ENCODE results near the gene PLSCR4.
A peak's percentile ranks its signal among the peaks of the same experiment; 100 is the strongest.
"Not testable (repeated sequence)": the region's sequence is repeated elsewhere in the genome, so short reads cannot be mapped to it uniquely, and the experiment has no call there.

Gene PLSCR4

GRCh38 chr3:146250449-146251382 is at the start of gene PLSCR4 (continued):
- TF ChIP-seq, protein P1, sequence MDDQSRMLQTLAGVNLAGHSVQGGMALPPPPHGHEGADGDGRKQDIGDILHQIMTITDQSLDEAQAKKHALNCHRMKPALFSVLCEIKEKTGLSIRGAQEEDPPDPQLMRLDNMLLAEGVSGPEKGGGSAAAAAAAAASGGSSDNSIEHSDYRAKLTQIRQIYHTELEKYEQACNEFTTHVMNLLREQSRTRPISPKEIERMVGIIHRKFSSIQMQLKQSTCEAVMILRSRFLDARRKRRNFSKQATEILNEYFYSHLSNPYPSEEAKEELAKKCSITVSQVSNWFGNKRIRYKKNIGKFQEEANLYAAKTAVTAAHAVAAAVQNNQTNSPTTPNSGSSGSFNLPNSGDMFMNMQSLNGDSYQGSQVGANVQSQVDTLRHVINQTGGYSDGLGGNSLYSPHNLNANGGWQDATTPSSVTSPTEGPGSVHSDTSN (CRISPR knock-in tag; IDR thresholded peaks at IDR 0.05), result 0 out of 2 replicates have a peak, but pooled peaks have one; percentile 51
- TF ChIP-seq, protein P2, sequence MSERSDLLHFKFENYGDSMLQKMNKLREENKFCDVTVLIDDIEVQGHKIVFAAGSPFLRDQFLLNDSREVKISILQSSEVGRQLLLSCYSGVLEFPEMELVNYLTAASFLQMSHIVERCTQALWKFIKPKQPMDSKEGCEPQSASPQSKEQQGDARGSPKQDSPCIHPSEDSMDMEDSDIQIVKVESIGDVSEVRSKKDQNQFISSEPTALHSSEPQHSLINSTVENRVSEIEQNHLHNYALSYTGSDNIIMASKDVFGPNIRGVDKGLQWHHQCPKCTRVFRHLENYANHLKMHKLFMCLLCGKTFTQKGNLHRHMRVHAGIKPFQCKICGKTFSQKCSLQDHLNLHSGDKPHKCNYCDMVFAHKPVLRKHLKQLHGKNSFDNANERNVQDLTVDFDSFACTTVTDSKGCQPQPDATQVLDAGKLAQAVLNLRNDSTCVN (tag by site-specific recombination; optimal IDR thresholded peaks at IDR 0.05), result peak; percentile 81
- TF ChIP-seq ZNF335 (tag by site-specific recombination; conservative IDR thresholded peaks at IDR 0.05), result peak; percentile 84
- TF ChIP-seq ZNF561 (tag by site-specific recombination; IDR thresholded peaks at IDR 0.05; ENCODE audit: borderline replicate concordance), result peak; percentile 55; the same call in 1 of the 2 replicates

GRCh38 chr3:146293401-146293800 is 42.5 kb upstream of the PLSCR4 start:
- H3K4me1 ChIP-seq (ENCODE audit: control insufficient read depth, insufficient read depth, low read length); POLR2A ChIA-PET; CTCF ChIA-PET; H3K4me3 ChIP-seq (ENCODE audit: low read depth, low read length); H3K36me3 ChIP-seq (ENCODE audit: control insufficient read depth in 2 of 2, insufficient read depth in 1 of 2, low read length in 2 of 2); H3K27ac ChIP-seq (ENCODE audit: extremely low read depth, low read depth, low read length); H3K9me3 ChIP-seq (ENCODE audit: control insufficient read depth, insufficient read depth, low read depth, low read length): not testable (repeated sequence)

GRCh38 chr3:146283781-146284445 is 33.0 kb upstream of the PLSCR4 start:
- Histone ChIP-seq H3K4me1 (ENCODE audit: control insufficient read depth, insufficient read depth, low read length) (no peaks in the 10 kb centered on the region), H3K36me3 (ENCODE audit: control insufficient read depth in 2 of 2, insufficient read depth in 1 of 2, low read length in 2 of 2) (no peaks in the 10 kb centered on the region), H3K4me3 (ENCODE audit: low read depth, low read length) (no peak overlapping the region), H3K9me3 (ENCODE audit: control insufficient read depth, insufficient read depth, low read depth, low read length) (no peaks in the 10 kb centered on the region), H3K27ac (ENCODE audit: extremely low read depth, low read depth, low read length) (no peak overlapping the region)
- CTCF ChIA-PET, result interaction anchor here (0.6 kb wide), 1 partner anchor 203 kb away, joined by 4 read pairs; no protein-coding TSS in a partner anchor
- POLR2A ChIA-PET, result no interaction called here
- TF ChIP-seq ZNF114 (tag by site-specific recombination; IDR thresholded peaks at IDR 0.05), result no peak
- no peak for TF ChIP-seq ZNF701 (tag by site-specific recombination; IDR thresholded peaks at IDR 0.05)
- no peak for TF ChIP-seq ZNF274 (IDR thresholded peaks at IDR 0.05; ENCODE audit: low read length)
- TF ChIP-seq ZNF274 (tag by site-specific recombination; IDR thresholded peaks at IDR 0.05; ENCODE audit: borderline replicate concordance), result no peak
- no peak for TF ChIP-seq ZBTB21 (tag by site-specific recombination; IDR thresholded peaks at IDR 0.05)
- TF ChIP-seq ZNF837 (tag by site-specific recombination; IDR thresholded peaks at IDR 0.05), result no peak

- Histone ChIP-seq H3K4me1 (ENCODE audit: control insufficient read depth, insufficient read depth, low read length) (no peaks in the 10 kb centered on the region), H3K27ac (ENCODE audit: extremely low read depth, low read depth, low read length) (no peak overlapping the region), H3K4me3 (ENCODE audit: low read depth, low read length) (no peak overlapping the region), H3K36me3 (ENCODE audit: control insufficient read depth in 2 of 2, insufficient read depth in 1 of 2, low read length in 2 of 2) (no peaks in the 10 kb centered on the region), H3K9me3 (ENCODE audit: control insufficient read depth, insufficient read depth, low read depth, low read length) (no peaks in the 10 kb centered on the region)
- POLR2A ChIA-PET, result no interaction called here
- TF ChIP-seq ZNF174 (tag by site-specific recombination; IDR thresholded peaks at IDR 0.05) (no peak), ZNF404 (tag by site-specific recombination; IDR thresholded peaks at IDR 0.05) (no peak), ZBTB8A (tag by site-specific recombination; IDR thresholded peaks at IDR 0.05) (no peak), YY1 (tag by site-specific recombination; IDR thresholded peaks at IDR 0.05) (no peak), ZNF335 (tag by site-specific recombination; conservative IDR thresholded peaks at IDR 0.05) (no peak), HOXD13 (CRISPR knock-in tag; IDR thresholded peaks at IDR 0.05; ENCODE audit: borderline replicate concordance) (no peak)
- TF ChIP-seq, protein P3, sequence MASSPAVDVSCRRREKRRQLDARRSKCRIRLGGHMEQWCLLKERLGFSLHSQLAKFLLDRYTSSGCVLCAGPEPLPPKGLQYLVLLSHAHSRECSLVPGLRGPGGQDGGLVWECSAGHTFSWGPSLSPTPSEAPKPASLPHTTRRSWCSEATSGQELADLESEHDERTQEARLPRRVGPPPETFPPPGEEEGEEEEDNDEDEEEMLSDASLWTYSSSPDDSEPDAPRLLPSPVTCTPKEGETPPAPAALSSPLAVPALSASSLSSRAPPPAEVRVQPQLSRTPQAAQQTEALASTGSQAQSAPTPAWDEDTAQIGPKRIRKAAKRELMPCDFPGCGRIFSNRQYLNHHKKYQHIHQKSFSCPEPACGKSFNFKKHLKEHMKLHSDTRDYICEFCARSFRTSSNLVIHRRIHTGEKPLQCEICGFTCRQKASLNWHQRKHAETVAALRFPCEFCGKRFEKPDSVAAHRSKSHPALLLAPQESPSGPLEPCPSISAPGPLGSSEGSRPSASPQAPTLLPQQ (tag by site-specific recombination; IDR thresholded peaks at IDR 0.05), result no peak
- TF ChIP-seq, protein P4, sequence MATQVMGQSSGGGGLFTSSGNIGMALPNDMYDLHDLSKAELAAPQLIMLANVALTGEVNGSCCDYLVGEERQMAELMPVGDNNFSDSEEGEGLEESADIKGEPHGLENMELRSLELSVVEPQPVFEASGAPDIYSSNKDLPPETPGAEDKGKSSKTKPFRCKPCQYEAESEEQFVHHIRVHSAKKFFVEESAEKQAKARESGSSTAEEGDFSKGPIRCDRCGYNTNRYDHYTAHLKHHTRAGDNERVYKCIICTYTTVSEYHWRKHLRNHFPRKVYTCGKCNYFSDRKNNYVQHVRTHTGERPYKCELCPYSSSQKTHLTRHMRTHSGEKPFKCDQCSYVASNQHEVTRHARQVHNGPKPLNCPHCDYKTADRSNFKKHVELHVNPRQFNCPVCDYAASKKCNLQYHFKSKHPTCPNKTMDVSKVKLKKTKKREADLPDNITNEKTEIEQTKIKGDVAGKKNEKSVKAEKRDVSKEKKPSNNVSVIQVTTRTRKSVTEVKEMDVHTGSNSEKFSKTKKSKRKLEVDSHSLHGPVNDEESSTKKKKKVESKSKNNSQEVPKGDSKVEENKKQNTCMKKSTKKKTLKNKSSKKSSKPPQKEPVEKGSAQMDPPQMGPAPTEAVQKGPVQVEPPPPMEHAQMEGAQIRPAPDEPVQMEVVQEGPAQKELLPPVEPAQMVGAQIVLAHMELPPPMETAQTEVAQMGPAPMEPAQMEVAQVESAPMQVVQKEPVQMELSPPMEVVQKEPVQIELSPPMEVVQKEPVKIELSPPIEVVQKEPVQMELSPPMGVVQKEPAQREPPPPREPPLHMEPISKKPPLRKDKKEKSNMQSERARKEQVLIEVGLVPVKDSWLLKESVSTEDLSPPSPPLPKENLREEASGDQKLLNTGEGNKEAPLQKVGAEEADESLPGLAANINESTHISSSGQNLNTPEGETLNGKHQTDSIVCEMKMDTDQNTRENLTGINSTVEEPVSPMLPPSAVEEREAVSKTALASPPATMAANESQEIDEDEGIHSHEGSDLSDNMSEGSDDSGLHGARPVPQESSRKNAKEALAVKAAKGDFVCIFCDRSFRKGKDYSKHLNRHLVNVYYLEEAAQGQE (tag by site-specific recombination; IDR thresholded peaks at IDR 0.05), result no peak
- TF ChIP-seq, protein P5, sequence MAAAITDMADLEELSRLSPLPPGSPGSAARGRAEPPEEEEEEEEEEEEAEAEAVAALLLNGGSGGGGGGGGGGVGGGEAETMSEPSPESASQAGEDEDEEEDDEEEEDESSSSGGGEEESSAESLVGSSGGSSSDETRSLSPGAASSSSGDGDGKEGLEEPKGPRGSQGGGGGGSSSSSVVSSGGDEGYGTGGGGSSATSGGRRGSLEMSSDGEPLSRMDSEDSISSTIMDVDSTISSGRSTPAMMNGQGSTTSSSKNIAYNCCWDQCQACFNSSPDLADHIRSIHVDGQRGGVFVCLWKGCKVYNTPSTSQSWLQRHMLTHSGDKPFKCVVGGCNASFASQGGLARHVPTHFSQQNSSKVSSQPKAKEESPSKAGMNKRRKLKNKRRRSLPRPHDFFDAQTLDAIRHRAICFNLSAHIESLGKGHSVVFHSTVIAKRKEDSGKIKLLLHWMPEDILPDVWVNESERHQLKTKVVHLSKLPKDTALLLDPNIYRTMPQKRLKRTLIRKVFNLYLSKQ (tag by site-specific recombination; IDR thresholded peaks at IDR 0.05; ENCODE audit: borderline replicate concordance), result no peak
- CTCF ChIA-PET, result no interaction called here
These were observed 30.0 kb upstream of the PLSCR4 start for GRCh38 chr3:146280864-146281263.
